ENCODE data around the gene EEFSEC.

EEFSEC gene

DNA sequence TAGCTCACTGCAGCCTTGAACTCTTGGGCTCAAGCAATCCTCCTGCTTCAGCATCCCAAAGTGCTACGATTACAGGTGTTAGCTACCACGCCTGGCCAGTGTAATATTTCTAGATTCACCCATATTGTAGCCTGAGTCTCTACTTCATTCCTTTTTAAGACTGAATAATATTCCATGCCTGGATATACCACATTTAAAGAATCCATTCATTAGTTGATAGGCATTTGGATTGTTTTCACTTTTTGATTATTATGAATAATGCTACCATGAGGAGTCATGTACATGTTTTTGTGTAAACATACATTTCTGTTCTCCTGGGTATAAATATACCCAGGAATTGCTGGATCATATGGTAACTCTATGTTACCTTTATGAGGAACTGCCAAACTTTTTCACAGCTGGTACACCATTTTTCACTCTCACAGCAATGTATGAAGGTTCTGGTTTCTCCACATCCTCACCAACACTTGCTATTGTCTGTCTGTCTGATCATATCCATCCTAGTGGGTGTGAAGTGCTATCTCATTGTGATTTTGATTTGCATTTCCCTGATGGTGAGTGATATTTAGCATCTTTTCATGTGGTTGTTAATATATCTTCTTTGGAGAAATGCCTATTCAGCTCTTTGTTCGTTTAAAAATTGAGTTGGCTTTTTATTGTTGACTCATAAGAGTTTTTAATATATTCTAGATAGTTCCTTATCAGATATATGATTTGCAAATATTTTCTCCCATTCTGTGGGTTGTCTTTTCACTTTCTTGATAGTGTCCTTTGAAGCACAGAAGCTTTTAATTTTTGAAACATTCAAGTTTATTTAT, 32.6 kb downstream of the EEFSEC start:
- no peak for DNase-seq (ENCODE audit: low spot score)

DNA sequence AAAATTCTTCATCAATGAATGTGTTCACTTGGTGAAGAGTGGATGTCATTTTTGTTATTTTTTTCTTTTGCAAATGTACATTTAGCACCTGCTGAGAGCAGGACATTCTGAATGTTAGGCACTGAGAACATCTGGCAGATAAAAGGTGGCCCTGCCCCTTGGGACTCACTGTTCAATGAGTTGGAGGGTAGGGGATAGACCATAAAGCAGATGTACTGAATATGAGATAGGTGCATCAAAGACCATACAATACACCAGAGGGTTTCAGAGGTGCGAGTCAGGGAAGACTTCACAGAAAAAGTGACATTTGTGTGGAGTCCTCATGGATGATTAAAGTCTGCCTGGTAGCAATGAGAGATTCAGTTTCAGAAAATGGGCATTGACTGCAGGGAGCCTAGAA, 34.2 kb downstream of the EEFSEC start:
- no peak for DNase-seq (ENCODE audit: low spot score)

DNA sequence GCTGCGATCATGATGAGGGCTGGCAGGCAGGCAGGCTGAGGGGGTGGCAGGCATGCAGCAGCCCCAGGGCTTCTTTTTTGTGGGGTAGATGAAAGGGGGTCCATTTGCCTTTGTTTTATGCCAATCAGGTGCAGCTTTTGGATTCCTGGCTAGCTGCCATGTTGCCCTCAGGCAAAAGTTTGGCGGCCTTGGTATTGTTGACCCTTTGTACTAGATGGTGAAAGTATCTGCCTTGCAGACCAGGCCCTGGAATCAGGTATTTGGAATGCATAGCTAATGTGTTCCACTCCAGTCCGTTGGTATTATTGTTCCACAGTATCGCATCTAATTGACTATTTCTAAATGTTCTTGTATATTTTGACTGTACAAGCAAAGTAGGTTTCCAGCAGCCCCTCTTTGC, 35.0 kb downstream of the EEFSEC start:
- DNase-seq (ENCODE audit: low spot score), result no peak

DNA sequence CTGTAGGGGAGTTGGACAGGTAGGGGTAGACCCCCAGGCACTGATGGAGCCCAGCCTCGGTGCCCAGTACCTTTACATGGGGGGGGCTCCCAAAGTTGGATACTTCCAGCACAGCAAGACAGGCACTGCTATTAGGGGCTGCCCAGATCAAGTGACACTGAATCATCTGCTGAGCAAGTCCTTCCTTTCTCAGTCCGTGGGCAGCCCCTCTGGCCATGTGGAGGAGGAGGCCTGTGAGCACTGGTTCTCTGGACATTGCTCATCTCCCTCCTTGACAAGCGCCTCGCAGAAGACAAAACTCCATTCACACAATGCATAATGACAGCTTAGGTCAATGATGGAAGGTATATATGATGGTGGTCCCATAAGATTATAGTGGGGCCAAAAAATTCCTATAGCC, 35.7 kb downstream of the EEFSEC start:
- DNase-seq (ENCODE audit: low spot score), result no peak

DNA sequence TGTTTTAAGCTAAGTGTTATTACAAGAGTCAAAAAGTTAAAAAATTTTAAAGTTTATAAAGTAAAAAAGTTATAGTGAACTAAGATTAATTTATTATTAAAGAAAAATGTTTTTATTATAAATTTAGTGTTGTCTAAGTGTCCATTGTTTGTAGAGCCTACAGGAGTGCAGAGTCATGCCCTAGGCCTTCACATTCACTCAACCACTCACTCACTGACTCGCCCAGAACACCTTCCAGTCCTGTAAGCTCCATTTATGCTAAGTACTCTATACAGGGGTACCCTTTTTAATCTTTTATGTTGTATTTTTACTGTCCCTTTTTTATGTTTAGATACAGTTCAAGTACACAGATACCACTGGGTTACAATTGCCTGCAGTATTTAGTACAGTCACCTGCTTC, 37.2 kb downstream of the EEFSEC start:
- DNase-seq (ENCODE audit: low spot score), result no peak

DNA sequence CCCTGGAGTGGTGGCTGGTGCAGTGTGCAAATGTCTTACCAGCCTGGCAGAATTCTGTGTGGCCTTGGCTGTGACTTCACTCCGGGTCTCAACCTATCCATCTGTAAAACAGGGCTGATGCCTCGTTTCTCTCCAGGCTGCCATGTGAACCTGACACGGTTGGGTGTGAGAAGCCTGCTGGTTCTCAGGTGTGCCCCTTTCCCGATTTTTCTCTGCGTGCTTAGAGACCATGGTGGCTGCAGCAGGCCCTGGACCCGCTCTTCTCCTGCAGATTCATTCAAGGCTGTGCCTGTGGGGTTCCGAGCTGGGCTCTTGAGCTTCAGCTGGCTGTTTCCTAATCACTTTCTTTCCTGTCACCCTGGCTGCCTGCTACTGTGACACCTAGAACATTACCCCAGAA, 38.9 kb downstream of the EEFSEC start:
- DNase-seq (ENCODE audit: low spot score), result no peak

DNA sequence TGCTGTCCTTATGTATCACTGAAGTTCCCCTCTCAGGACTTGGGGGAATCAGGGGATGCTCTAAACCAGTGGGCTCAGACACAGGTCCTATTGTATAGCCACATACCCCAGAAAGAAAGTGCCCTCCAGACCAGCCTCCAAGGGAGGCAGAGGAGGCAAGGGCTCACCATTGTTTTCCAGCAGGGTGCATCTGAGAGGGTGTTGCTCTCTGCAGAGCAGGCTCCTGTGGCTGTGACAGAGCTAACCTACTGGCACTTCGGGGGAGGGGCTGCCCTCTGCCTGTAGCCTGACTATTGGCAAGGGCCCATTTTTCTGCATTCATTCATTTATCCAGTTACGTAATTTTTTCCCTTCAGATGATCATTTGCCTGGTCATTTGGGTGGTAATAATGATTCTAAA, 39.9 kb downstream of the EEFSEC start:
- no peak for DNase-seq (ENCODE audit: low spot score)

DNA sequence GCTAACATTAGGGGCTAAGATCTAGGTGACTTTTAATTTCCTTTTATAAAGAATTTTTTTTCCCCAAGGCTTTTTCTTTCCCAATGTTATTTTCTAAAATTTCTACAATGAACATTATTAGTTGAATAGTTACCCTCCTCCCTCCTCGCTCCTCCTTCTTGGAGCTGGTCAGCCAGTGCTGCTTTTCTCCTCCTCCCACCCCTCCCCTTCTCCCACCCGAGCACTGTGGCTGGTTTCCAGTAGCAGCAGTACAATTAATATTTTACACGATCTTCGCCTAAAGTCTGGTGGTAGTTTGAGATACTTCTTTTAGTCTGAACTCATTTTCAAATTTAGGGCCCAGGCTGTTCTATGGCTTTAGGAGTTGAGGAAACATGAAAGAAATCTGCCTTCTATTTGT, 41.6 kb downstream of the EEFSEC start:
- no peak for DNase-seq (ENCODE audit: low spot score)

DNA sequence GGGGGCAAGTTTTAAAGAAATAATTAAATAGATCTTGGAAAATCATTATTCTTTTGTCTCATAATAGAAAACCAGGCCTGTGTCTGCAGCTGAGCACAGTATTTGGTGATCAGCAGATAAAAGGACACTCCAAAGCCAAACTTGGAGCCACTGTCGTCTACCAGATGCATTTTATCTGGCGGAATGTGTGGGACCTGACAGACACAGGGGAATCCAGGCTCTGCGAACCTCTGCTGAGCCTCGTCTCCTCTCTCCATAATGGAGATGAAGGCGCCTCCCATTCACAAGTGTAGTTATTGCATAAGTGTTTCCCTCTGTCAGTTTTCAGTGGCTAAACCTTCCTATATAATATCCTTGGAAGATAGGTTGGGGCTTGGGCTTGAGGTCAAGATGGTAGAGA, 42.1 kb downstream of the EEFSEC start:
- no peak for DNase-seq (ENCODE audit: low spot score)

DNA sequence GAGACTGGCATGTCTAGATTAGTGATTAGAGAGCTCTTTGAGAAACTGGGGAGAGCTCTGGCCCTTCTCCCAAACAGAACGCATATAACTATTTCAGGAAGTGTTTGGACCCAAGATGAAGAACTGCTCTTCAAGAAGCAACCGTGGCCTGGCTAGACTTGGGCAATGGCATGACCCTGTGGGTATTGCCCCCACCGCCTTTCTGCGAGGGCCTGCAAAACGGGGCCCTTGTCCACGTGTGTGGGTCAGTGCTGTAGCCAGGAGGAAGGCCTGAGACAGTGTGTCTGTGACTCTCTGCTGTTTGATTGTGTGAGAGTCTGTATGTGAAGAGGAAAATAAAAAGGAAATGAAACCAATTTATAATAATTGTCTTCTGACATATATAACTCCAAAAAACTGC, 42.5 kb downstream of the EEFSEC start:
- DNase-seq (ENCODE audit: low spot score), result no peak

DNA sequence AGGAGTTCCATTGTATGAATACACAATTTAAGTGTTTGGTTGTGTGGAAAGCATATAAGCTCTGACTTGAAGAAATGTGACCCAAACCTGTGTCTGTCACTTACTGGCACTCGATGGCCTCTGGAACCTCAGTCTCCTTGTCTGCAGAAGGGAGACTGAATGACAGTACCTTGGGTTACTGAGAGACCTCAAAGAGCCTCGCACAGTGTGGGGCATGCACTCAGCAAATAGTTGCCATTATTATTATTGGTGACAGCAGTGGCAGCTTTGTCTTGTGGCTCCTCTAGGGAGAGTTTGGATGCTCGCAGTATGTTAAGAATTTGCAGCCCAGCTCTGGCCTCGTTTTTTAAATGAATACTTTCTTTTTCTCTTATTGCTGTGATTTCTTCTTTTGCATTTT, 43.4 kb downstream of the EEFSEC start:
- no peak for DNase-seq (ENCODE audit: low spot score)

DNA sequence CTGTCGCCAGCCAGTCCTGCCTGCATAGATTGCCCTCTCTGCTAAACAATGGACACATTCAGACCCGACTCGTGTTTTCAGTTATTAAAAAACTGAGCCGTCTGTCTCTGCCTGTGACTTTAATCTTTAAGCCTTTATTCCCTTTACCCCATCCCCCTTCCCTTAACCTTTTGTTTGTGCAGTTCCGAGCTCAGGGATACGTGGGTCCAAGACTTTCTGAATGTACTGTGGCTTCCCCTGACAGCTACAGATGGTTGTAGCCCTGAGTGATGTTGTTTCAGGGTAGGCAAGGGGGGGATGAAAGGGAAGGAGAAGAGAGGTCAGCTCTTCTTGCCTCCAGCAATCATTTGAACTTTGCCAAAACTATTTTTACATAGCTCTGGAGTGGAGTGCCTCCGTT, 44.6 kb downstream of the EEFSEC start:
- DNase-seq (ENCODE audit: low spot score), result no peak

DNA sequence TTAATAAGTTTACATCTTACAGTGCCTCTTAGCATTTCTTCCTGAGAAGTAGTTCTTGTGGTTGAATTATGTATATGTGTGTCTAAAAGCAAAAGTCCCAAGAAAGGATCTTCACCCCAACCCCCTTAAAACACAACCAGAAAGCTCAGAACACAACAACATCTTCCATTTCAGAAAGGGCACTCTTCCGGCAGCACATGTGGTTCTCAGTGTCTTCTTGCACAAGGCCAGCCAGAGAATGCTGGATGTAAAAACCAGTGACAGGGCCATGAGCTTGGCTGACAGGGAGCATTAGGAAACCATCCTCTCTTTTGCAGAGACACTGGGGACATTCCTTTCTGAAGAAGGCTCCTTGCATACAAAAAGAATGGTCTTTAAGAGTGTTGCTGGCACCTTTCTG, 45.0 kb downstream of the EEFSEC start:
- DNase-seq (ENCODE audit: low spot score), result no peak

DNA sequence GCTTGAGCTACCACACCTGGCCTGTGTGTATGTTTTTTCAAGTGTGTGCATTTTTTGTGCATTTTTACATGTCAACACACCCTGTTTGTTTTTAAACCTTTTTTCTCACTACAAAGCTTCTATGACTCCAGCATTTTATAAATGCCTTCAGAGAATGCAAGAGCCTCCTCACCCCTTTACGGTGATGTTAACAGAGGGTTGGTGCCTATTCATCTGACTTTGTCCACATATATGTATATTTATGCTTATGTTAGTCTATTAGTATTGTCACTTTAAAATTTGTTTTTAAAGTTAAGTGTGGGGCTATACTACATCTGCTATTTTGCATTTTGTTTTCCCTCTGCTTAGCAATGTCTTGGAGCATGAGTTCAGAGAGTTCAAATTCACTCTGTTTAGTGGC, 45.8 kb downstream of the EEFSEC start:
- DNase-seq (ENCODE audit: low spot score), result no peak

DNA sequence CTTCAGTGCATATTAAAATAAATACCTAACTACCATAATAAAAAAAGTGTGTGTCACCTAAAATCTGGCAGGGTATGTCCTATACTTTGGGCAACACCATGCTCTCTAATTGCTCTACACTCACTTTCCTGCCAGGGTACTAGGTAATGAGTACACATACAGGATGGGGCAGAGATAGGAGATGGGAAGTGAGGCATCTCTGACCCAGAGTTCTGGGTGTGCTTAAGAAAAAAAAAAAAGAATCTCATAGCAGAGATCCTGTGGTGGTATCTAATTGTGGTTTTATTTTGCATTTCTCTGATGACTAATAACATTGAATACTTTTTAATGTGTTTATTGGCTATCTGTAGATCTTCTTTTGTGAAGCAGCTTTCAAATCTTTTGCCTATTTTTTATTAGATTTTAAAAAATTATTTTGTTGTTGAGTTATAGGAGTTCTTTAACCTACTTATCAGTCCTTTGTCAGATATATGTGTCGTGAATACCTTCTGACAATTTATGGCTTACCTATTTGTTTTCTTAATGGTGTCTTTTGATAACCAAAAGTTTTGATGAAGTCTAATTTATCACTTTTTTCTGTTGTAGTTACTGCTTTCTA, 48.0 kb downstream of the EEFSEC start:
- DNase-seq (ENCODE audit: low spot score), result no peak

DNA sequence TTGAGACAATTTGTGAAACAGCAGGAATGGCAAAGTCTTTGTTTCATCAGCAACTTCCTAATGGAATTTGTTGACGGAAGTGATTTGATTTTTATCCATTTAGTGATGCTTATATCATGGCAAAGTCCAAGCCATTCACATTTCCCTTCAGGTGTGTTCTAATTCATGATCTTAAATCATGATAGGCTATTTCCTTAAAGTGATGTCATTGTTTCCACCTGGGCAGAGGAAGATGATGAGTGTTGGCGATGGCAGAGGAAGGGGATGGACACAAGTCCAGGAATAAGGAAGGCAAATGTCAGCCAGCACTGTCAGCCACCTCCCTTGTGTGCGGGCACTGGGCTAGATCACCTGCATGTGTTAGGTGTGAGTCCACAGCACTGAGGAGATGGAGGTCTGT, 49.9 kb downstream of the EEFSEC start:
- no peak for DNase-seq (ENCODE audit: low spot score)

DNA sequence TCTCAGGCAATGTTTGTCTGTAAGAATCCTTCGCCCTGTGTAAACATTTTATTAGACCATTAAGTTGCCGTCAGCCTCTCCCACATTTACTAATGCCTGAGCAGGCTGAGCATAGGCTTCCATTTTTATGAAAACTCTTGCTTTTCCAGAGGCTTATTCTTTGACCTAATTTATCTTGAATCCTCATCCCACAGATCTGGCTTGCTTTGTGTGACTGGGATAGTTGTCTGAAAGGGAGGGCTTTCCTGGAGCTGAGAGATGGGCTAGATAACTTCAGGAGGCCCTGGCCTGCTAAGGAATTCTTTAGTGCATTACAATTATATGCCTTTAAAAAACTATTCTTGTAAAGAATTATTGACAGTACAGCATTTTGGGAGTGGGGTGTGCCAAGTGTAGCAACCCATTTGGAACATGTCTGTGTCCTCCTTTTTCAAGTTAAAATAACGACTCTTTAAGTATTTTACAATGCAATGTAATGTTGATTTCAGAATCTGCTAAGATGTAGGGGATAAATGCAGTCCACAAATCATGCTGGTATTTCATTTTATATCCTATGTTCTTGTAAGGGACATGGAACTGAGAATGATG, 52.4 kb downstream of the EEFSEC start:
- DNase-seq (ENCODE audit: low spot score), result no peak

DNA sequence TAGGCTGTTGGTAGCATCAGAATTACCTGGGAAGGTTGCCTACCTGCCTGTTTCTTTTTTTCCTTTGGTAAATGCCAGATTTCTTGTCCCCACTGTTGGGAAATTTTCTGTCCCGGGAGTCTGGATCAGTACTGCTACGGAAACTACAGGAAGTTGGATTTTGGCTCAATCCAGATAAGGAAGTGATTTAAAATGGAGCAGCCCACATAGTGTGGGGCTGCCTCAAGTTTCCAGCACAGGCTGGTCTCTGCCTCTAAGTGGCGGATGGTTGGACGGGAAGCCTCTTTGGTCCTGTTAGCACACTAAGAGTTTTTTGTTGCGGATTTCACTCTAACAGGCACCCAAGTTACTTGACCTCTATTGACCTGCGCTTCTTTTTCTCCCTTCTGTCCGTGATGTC, 54.7 kb downstream of the EEFSEC start:
- DNase-seq (ENCODE audit: low spot score), result peak; percentile 21

DNA sequence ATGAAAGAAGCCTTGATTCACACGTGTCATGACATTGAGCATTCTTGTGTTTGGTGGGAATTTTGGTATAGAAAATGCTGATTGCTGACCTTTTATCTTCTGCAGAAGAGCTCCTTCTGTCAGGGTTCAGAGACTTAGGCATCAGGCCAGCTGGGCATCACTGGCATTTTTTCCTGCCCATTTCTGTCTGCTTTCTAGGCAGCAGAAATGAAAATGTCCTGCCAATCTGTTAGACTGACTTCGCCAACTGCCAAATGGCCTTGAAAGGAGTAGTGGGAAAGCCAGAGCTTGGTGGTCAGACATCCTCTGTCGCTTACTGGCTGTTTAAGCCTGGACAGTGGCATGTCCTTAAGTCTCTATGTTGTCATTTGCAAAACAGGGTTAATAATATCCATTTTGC, 57.4 kb downstream of the EEFSEC start:
- DNase-seq (ENCODE audit: low spot score), result peak; percentile 6

DNA sequence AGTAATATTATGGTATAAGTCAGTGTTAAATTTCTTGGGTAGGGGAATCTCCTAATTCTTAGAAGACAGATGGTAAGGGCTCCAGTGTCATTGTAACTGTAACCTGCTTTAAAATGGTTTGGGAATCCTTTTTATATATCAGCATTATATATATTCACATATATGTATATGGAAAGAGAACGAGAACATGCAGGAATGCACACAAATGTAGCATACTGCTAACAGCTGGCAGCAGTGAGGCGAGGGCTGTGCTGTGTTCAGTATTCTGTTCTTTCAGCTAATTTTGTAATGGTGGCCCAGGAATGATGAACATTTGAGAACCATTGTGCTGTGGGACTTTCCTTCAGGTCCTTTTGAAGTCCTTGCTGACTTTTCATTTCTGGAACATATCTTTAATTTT, 60.8 kb downstream of the EEFSEC start:
- DNase-seq (ENCODE audit: low spot score), result no peak

DNA sequence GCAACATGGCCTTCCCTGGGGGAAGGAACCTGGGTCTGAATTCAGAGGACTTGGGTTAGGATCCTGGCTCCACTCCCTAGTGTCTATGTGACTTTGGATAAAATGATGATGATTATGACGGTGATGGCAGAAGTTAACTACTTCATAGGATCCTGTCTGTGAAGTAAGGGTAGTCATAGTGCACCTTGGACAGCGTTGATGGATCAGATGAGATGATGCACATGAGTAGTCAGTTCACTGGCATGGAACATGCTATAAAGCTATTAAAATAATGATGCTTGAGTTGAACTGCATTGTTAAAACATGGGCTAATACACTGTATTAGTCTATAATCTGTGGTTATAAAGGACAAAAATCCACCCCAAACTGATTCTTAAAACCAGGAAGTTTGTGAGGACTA, 62.0 kb downstream of the EEFSEC start:
- no peak for DNase-seq (ENCODE audit: low spot score)

DNA sequence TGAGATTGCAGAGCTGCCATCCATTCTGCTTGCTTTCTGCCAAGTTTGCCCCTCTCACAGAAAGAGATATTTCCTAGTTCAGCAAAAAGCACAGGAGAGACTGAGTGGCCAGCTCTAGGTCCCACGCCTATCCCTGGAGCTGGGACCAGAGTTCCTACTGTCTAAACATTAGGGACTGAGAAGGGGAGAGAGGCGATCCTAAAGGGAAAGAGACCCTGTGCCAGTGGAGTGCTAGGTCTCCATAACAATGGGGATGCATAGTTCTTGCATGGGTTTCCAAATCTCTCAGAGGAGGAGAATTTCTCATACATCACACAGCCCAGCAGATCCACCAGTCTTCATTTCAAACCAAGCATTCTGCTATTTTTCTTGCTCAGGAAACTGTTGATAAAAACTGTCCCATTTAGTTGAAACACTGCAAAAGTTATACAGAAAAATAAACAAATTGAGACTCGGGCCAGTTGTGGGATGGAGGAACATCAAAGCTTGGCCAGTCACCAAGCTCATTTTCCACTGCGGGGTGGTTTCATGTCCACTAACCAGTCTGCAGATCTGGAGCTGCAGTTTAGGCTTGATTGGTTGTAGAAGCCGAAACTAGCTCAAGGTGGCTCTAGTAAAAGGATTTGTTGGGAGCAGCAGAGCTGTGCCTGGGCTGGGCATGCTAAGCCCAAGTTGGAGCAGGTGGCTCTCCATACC, 62.7 kb downstream of the EEFSEC start:
- no peak for DNase-seq (ENCODE audit: low spot score)
